Skin of body (tissue), 2 donors: Measurements from ENCODE around the gene GLYR1. TPM values are rescaled to one million over a fixed set of nuclear protein-coding genes. Genes with fewer than 3 reads are reported as not detected.
"Not testable (repeated sequence)": the region's sequence is repeated elsewhere in the genome, so short reads cannot be mapped to it uniquely, and the experiment has no call there.

ENCODE experiments used
- DNase-seq: peaks from one replicate; lab custom pipeline; 2025; lab: John Stamatoyannopoulos, UW
- total RNA-seq: library from RNA; depleted of rRNA; stranded (reverse); fragments of >200 nt; gene quantifications from one replicate; pipeline ENCODE4 v1.2.3, GENCODE V29; 2014

GLYR1 gene
- total RNA-seq, 1 donor from 2014 or later = 35.1 TPM

GRCh38 chr16:4788910-4789309 is 58.2 kb downstream of the GLYR1 start:
- DNase-seq = no peak

GRCh38 chr16:4788489-4788889 is 58.6 kb downstream of the GLYR1 start:
- no peak for DNase-seq

GRCh38 chr16:4787627-4788482 is 59.2 kb downstream of the GLYR1 start, which contains the start of gene SEPTIN12:
Gene SEPTIN12, minus strand, starts transcription at chr16:4788345. Its CDS starts 700 bp downstream, at chr16:4787645.
- DNase-seq = no peak

- no peak for DNase-seq
Measured at GRCh38 chr16:4787068-4787467, 60.0 kb downstream of the GLYR1 start.

GRCh38 chr16:4785758-4786433 is 61.2 kb downstream of the GLYR1 start:
- DNase-seq = no peak

- not testable (repeated sequence) for DNase-seq
Measured at GRCh38 chr16:4784444-4784987, 62.6 kb downstream of the GLYR1 start.

GRCh38 chr16:4783951-4784336 is 63.1 kb downstream of the GLYR1 start:
- DNase-seq = no peak

GRCh38 chr16:4783251-4783950 is 63.7 kb downstream of the GLYR1 start:
- no peak for DNase-seq

- DNase-seq = no peak
Measured at GRCh38 chr16:4780235-4780634, 66.9 kb downstream of the GLYR1 start.

- no peak for DNase-seq
Measured at GRCh38 chr16:4778050-4778392, 69.1 kb downstream of the GLYR1 start.

- no peak for DNase-seq
Measured at GRCh38 chr16:4777339-4778049, 69.6 kb downstream of the GLYR1 start.

GRCh38 chr16:4776141-4776705 is 70.9 kb downstream of the GLYR1 start:
- DNase-seq = no peak

GRCh38 chr16:4775005-4775404 is 72.1 kb downstream of the GLYR1 start:
- no peak for DNase-seq

GRCh38 chr16:4772351-4772750 is 74.7 kb downstream of the GLYR1 start:
- no peak for DNase-seq

GRCh38 chr16:4771646-4772045 is 75.4 kb downstream of the GLYR1 start:
- no peak for DNase-seq

GRCh38 chr16:4769306-4769638 is 77.8 kb downstream of the GLYR1 start:
- no peak for DNase-seq

GRCh38 chr16:4768549-4769305 is 78.4 kb downstream of the GLYR1 start:
- DNase-seq = peak; percentile 97

- no peak for DNase-seq
Measured at GRCh38 chr16:4767872-4768548, 79.1 kb downstream of the GLYR1 start.

GRCh38 chr16:4766875-4767628 is 80.0 kb downstream of the GLYR1 start, which contains the start of gene ZNF500:
Gene ZNF500, minus strand, starts transcription at chr16:4767162. Its CDS starts 1,184 bp downstream, at chr16:4765978.
- peak; percentile 96 for DNase-seq
